NT2/D1 (cell line): ENCODE measurements around the gene DDX31.

Experiments
- DNase-seq: peaks from one replicate; pipeline ENCODE4 v3.0.0-alpha.2; 2011; ENCODE audit warnings: low read depth, low spot score
- H3K27me3 ChIP-seq: 2 replicates; pipeline ENCODE4 v1.6.0; 2011; ENCODE audit warnings: mild to moderate bottlenecking; ENCODE audit not compliant: insufficient read length, insufficient read depth
- H3K36me3 ChIP-seq: 2 replicates; pipeline ENCODE4 v1.6.1; 2011; ENCODE audit warnings: mild to moderate bottlenecking, low read length, mixed read lengths; ENCODE audit not compliant: insufficient read depth, insufficient read length
- H3K4me1 ChIP-seq: 2 replicates; pipeline ENCODE4 v1.5.1; 2011; ENCODE audit not compliant: insufficient read depth, insufficient read length
- H3K4me3 ChIP-seq: 2 replicates; pipeline ENCODE4 v1.5.1; 2011; ENCODE audit warnings: low read depth; ENCODE audit not compliant: insufficient read length
- H3K9ac ChIP-seq: 2 replicates; pipeline ENCODE4 v1.6.0; 2011; ENCODE audit warnings: low read depth; ENCODE audit not compliant: insufficient read length
- H3K9me3 ChIP-seq: 2 replicates; pipeline ENCODE4 v1.5.1; 2011; ENCODE audit warnings: mild to moderate bottlenecking, low read length; ENCODE audit not compliant: insufficient read depth
- SUZ12 ChIP-seq: IDR thresholded peaks from 2 replicates; pipeline ENCODE4 v1.6.1; 2011; ENCODE audit not compliant: insufficient read length, insufficient read depth; ENCODE audit errors: extremely low read depth
- YY1 ChIP-seq: IDR thresholded peaks from 2 replicates; pipeline ENCODE4 v1.6.1; 2011; ENCODE audit not compliant: insufficient read length, insufficient read depth
- ZNF274 ChIP-seq: IDR thresholded peaks from 2 replicates; pipeline ENCODE4 v1.6.1; 2011; ENCODE audit warnings: mild to moderate bottlenecking, low read depth, low read length

DDX31 gene

GRCh38 chr9:132710333-132710732, 40.5 kb upstream of the DDX31 start:
- TF ChIP-seq YY1 (no peak), SUZ12 (no peak)
- Histone ChIP-seq H3K36me3 (no peaks in the 10 kb centered on the region), H3K27me3 (no peaks in the 10 kb centered on the region), H3K9me3 (no peaks in the 10 kb centered on the region), H3K4me1 (no peaks in the 10 kb centered on the region), H3K4me3 (no peak overlapping the region), H3K9ac (no peak overlapping the region)
- no peak for DNase-seq

GRCh38 chr9:132708769-132709430, 39.1 kb upstream of the DDX31 start:
- no peaks in the 10 kb centered on the region for H3K9me3 ChIP-seq
- no peaks in the 10 kb centered on the region for H3K27me3 ChIP-seq
- H3K9ac ChIP-seq: no peak overlapping the region
- no peak overlapping the region for H3K4me3 ChIP-seq
- H3K36me3 ChIP-seq: no peaks in the 10 kb centered on the region
- no peak for TF ChIP-seq ZNF274
- no peak for TF ChIP-seq YY1
- no peak for TF ChIP-seq SUZ12
- no peaks in the 10 kb centered on the region for H3K4me1 ChIP-seq
- DNase-seq: no peak

- TF ChIP-seq SUZ12: no peak
- TF ChIP-seq YY1: no peak
- TF ChIP-seq ZNF274: no peak
- no peak for DNase-seq
Measured at GRCh38 chr9:132708239-132708638, 38.5 kb upstream of the DDX31 start.

GRCh38 chr9:132703336-132703735, 33.6 kb upstream of the DDX31 start:
- Histone ChIP-seq H3K27me3 (no peaks in the 10 kb centered on the region), H3K4me1 (no peaks in the 10 kb centered on the region), H3K36me3 (no peaks in the 10 kb centered on the region), H3K9ac (no peak overlapping the region), H3K4me3 (no peak overlapping the region), H3K9me3 (peaks cover 18% of the 10 kb centered on the region)
- no peak for DNase-seq
- TF ChIP-seq ZNF274: no peak
- no peak for TF ChIP-seq YY1
- TF ChIP-seq SUZ12: no peak

More at GRCh38 chr9:132708239-132708638, 38.5 kb upstream of the DDX31 start:
- no peak overlapping the region for H3K4me3 ChIP-seq
- H3K36me3 ChIP-seq: no peaks in the 10 kb centered on the region
- no peaks in the 10 kb centered on the region for H3K27me3 ChIP-seq
- no peaks in the 10 kb centered on the region for H3K9me3 ChIP-seq
- no peak overlapping the region for H3K9ac ChIP-seq
- H3K4me1 ChIP-seq: no peaks in the 10 kb centered on the region

DNA sequence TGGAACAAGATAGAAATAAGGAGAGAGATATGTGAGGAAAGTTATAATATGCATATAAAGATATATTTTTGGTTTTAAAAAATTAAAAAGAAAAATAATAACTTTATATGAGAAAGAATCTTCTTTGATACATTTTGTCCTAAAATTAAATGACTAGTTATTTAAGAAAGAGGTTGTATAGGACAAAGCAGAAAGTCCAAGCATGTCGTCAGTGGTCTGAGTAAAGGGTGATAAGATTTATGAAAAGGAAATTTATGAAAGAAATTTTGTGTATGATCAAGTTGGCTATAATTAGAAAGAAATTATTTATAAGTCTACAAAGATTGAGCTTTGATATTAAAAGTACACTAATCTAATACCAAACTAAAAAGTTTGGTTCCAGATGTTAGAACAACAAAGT, 32.5 kb upstream of the DDX31 start:
- no peak for DNase-seq
- Histone ChIP-seq H3K27me3 (no peaks in the 10 kb centered on the region), H3K36me3 (no peaks in the 10 kb centered on the region), H3K4me1 (no peaks in the 10 kb centered on the region), H3K9ac (no peak overlapping the region), H3K4me3 (no peak overlapping the region), H3K9me3 (peaks cover 29% of the 10 kb centered on the region)
- no peak for TF ChIP-seq YY1
- TF ChIP-seq ZNF274: no peak
- TF ChIP-seq SUZ12: no peak

GRCh38 chr9:132699956-132700355, 30.2 kb upstream of the DDX31 start:
- TF ChIP-seq ZNF274: no peak
- no peak for TF ChIP-seq SUZ12
- no peak for TF ChIP-seq YY1
- no peak overlapping the region for H3K9ac ChIP-seq
- H3K4me1 ChIP-seq: no peaks in the 10 kb centered on the region
- H3K9me3 ChIP-seq: peaks cover 40% of the 10 kb centered on the region
- no peaks in the 10 kb centered on the region for H3K27me3 ChIP-seq
- H3K36me3 ChIP-seq: no peaks in the 10 kb centered on the region
- DNase-seq: no peak
- H3K4me3 ChIP-seq: no peak overlapping the region

- peaks cover 42% of the 10 kb centered on the region for H3K9me3 ChIP-seq
- H3K4me3 ChIP-seq: no peak overlapping the region
- no peak for DNase-seq
- H3K9ac ChIP-seq: no peak overlapping the region
- H3K4me1 ChIP-seq: no peaks in the 10 kb centered on the region
- no peaks in the 10 kb centered on the region for H3K36me3 ChIP-seq
- no peak for TF ChIP-seq ZNF274
- TF ChIP-seq SUZ12: no peak
- no peak for TF ChIP-seq YY1
- H3K27me3 ChIP-seq: no peaks in the 10 kb centered on the region
Measured at GRCh38 chr9:132698989-132699388, 29.2 kb upstream of the DDX31 start.
